ENCODE data around the gene CTNND2. TPM values are rescaled to one million over a fixed set of nuclear protein-coding genes. Genes with fewer than 3 reads are reported as not detected.

Gene CTNND2
- total RNA-seq, 1 experiment from 2014 or later, result not detected

DNA sequence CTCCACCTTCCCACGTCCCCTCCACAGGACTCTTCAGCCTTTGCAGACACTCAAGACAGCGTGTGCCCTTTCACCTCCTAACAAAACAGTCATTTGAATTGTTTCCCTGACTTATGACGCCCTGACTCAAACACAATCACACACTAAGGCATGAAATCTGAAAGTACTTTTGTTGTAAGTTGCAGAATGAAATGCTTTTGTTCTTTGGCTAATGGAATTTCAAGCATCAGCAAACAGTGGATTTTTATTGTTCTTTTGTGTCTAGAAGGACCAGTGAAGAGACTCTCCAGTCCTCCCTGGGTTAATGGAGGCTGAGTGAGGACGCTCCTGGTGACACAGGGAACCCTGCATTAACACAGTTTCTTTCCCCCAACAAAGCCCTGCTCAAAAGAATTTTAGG, 380.1 kb downstream of the CTNND2 start:
- no TSS peak for BruUV-seq (replicated peaks)
- DNase-seq (ENCODE audit: low spot score), result no peak
- POLR2A ChIA-PET (ENCODE audit: low non-redundant PET), result interaction anchor here (0.6 kb wide), 1 partner anchor 23 kb away, joined by 3 read pairs; no protein-coding TSS in a partner anchor
- Histone ChIP-seq H3K9me3 (ENCODE audit: low read depth, low read length, poor library complexity, severe bottlenecking) (peaks cover 4% of the 10 kb centered on the region), H3K4me1 (ENCODE audit: insufficient read depth, low read length, poor library complexity, severe bottlenecking) (no peaks in the 10 kb centered on the region), H3K27ac (ENCODE audit: low read depth, low read length, poor library complexity, severe bottlenecking) (no peak overlapping the region), H3K36me3 (ENCODE audit: insufficient read depth, low read length, poor library complexity, severe bottlenecking) (no peaks in the 10 kb centered on the region), H3K27me3 (replicated peaks; ENCODE audit: insufficient read depth, low read depth, low read length, poor library complexity) (no peaks in the 10 kb centered on the region), H3K4me3 (ENCODE audit: low read depth, low read length, poor library complexity, severe bottlenecking) (no peak overlapping the region)
- TF ChIP-seq EZH2 (IDR thresholded peaks at IDR 0.05; ENCODE audit: borderline replicate concordance, low read depth, low read length, poor library complexity, severe bottlenecking), result no peak
- TF ChIP-seq, protein P1, sequence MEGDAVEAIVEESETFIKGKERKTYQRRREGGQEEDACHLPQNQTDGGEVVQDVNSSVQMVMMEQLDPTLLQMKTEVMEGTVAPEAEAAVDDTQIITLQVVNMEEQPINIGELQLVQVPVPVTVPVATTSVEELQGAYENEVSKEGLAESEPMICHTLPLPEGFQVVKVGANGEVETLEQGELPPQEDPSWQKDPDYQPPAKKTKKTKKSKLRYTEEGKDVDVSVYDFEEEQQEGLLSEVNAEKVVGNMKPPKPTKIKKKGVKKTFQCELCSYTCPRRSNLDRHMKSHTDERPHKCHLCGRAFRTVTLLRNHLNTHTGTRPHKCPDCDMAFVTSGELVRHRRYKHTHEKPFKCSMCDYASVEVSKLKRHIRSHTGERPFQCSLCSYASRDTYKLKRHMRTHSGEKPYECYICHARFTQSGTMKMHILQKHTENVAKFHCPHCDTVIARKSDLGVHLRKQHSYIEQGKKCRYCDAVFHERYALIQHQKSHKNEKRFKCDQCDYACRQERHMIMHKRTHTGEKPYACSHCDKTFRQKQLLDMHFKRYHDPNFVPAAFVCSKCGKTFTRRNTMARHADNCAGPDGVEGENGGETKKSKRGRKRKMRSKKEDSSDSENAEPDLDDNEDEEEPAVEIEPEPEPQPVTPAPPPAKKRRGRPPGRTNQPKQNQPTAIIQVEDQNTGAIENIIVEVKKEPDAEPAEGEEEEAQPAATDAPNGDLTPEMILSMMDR (conservative IDR thresholded peaks at IDR 0.05; ENCODE audit: low read depth, low read length), result no peak
- CTCF ChIA-PET, result no interaction called here
- intact Hi-C loops (cut with micrococcal nuclease; ENCODE audit: unreplicated experiment), result no loop called here

DNA sequence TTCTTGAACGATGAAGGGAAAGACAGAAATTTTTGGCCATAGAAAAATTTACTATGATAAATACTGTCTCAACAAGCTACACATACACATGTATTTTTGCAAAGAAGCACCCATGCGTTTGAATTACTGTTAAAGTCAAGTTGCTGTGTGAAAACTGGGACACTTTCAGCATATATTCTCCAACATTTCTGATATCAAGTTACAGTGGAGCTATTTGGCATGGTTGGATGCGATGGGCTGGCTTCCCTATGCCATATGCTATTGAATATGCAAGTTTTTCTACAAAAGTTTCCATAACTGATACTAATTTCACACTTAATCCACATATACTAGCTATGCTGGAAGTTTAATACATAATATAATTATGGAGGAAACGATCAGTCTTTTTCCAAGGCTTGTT, 381.4 kb downstream of the CTNND2 start:
- no peak overlapping the region for H3K27ac ChIP-seq (ENCODE audit: low read depth, low read length, poor library complexity, severe bottlenecking)
- ChIA-PET CTCF (no interaction called here), POLR2A (ENCODE audit: low non-redundant PET) (no interaction called here)
- no peaks in the 10 kb centered on the region for H3K27me3 ChIP-seq (replicated peaks; ENCODE audit: insufficient read depth, low read depth, low read length, poor library complexity)
- no peak overlapping the region for H3K4me3 ChIP-seq (ENCODE audit: low read depth, low read length, poor library complexity, severe bottlenecking)
- TF ChIP-seq, protein P1 (conservative IDR thresholded peaks at IDR 0.05; ENCODE audit: low read depth, low read length), result no peak
- no peak for TF ChIP-seq EZH2 (IDR thresholded peaks at IDR 0.05; ENCODE audit: borderline replicate concordance, low read depth, low read length, poor library complexity, severe bottlenecking)
- peaks cover 4% of the 10 kb centered on the region for H3K9me3 ChIP-seq (ENCODE audit: low read depth, low read length, poor library complexity, severe bottlenecking)
- no peaks in the 10 kb centered on the region for H3K36me3 ChIP-seq (ENCODE audit: insufficient read depth, low read length, poor library complexity, severe bottlenecking)
- no TSS peak for BruUV-seq (replicated peaks)
- H3K4me1 ChIP-seq (ENCODE audit: insufficient read depth, low read length, poor library complexity, severe bottlenecking), result no peaks in the 10 kb centered on the region
- DNase-seq (ENCODE audit: low spot score), result no peak
- intact Hi-C loops (cut with micrococcal nuclease; ENCODE audit: unreplicated experiment), result no loop called here

- TF ChIP-seq, protein P1 (conservative IDR thresholded peaks at IDR 0.05; ENCODE audit: low read depth, low read length), result no peak
- TF ChIP-seq EZH2 (IDR thresholded peaks at IDR 0.05; ENCODE audit: borderline replicate concordance, low read depth, low read length, poor library complexity, severe bottlenecking), result no peak
- no peak overlapping the region for H3K4me3 ChIP-seq (ENCODE audit: low read depth, low read length, poor library complexity, severe bottlenecking)
- no peak for DNase-seq (ENCODE audit: low spot score)
- intact Hi-C loops (cut with micrococcal nuclease; ENCODE audit: unreplicated experiment), result no loop called here
- H3K36me3 ChIP-seq (ENCODE audit: insufficient read depth, low read length, poor library complexity, severe bottlenecking), result no peaks in the 10 kb centered on the region
- no peaks in the 10 kb centered on the region for H3K27me3 ChIP-seq (replicated peaks; ENCODE audit: insufficient read depth, low read depth, low read length, poor library complexity)
- ChIA-PET CTCF (no interaction called here), POLR2A (ENCODE audit: low non-redundant PET) (no interaction called here)
- H3K27ac ChIP-seq (ENCODE audit: low read depth, low read length, poor library complexity, severe bottlenecking), result no peak overlapping the region
- no TSS peak for BruUV-seq (replicated peaks)
- no peaks in the 10 kb centered on the region for H3K4me1 ChIP-seq (ENCODE audit: insufficient read depth, low read length, poor library complexity, severe bottlenecking)
- H3K9me3 ChIP-seq (ENCODE audit: low read depth, low read length, poor library complexity, severe bottlenecking), result peaks cover 4% of the 10 kb centered on the region
These were observed 383.9 kb downstream of the CTNND2 start for GRCh38 chr5:11520241-11520930.

All from A673 (cell line).